SK-N-SH (cell line): Measurements from ENCODE around the gene CYSLTR2. TPM values are rescaled to one million over a fixed set of nuclear protein-coding genes. Genes with fewer than 3 reads are reported as not detected.

Source experiments
- CTCF ChIA-PET: fragments of 300-600, 350-600 bp; formaldehyde crosslinking; extraction: SDS; loops from one replicate; lab custom pipeline; 2021; lab: Yijun Ruan, JAX
- POLR2A ChIA-PET: fragments of 350-600 bp; sonication (Branson Sonifier 250); formaldehyde crosslinking; extraction: SDS; loops from one replicate; lab custom pipeline; 2020; ENCODE audit warnings: antibody characterized with exemption, inconsistent platforms; lab: Yijun Ruan, JAX
- DNase-seq: peaks from one replicate; pipeline ENCODE4 v3.0.0; 2012
- H2AFZ ChIP-seq: fragments of 200-600 bp; sonication (generic); 2 replicates; pipeline ENCODE4 v1.8.1; 2016; ENCODE audit warnings: antibody characterized with exemption, mild to moderate bottlenecking, low read depth
- H3F3A ChIP-seq: fragments of 200-600 bp; sonication (generic); replicated peaks from 2 replicates; pipeline ENCODE3; 2016; ENCODE audit warnings: antibody characterized with exemption, mild to moderate bottlenecking; ENCODE audit not compliant: insufficient read depth
- H3K27ac ChIP-seq, 2 experiments: fragments of 200-500 bp in 1 of 2; fragments of 200-600 bp in 1 of 2; sonication (Bioruptor generic) in 1 of 2; sonication (generic), shearing (Covaris generic) in 1 of 2; 2 replicates each; pipeline versions ENCODE4 v1.5.1 to v1.6.1; 2014 to 2016; ENCODE audit warnings: low read depth in 2 of 2, inconsistent platforms in 1 of 2, low read length in 1 of 2, mild to moderate bottlenecking in 1 of 2, mixed read lengths in 1 of 2
- H3K27me3 ChIP-seq: fragments of 200-600 bp; sonication (generic), shearing (Covaris generic); 2 replicates; pipeline ENCODE4 v1.6.1; 2016; ENCODE audit warnings: mixed run types; ENCODE audit not compliant: insufficient read depth
- H3K36me3 ChIP-seq, 2 experiments: fragments of 200-500 bp in 1 of 2; fragments of 200-600 bp in 1 of 2; sonication (Bioruptor generic) in 1 of 2; sonication (generic) in 1 of 2; replicated peaks in 1 of 2; 2 replicates each; pipeline versions ENCODE3 to v1.5.1; 2014 to 2016; ENCODE audit warnings: low read length in 1 of 2, mild to moderate bottlenecking in 1 of 2; ENCODE audit not compliant: insufficient read depth in 2 of 2, control insufficient read depth in 1 of 2
- H3K4me1 ChIP-seq, 2 experiments: fragments of 200-500 bp in 1 of 2; fragments of 200-600 bp in 1 of 2; sonication (Bioruptor generic) in 1 of 2; sonication (generic), shearing (Covaris generic) in 1 of 2; 2 replicates each; pipeline versions ENCODE4 v1.5.1 to v1.6.1; 2014 to 2016; ENCODE audit warnings: low read depth in 1 of 2, low read length in 1 of 2, mixed run types in 1 of 2; ENCODE audit not compliant: insufficient read depth in 2 of 2, control insufficient read depth in 1 of 2
- H3K4me2 ChIP-seq: fragments of 200-600 bp; sonication (generic), shearing (Covaris generic); 2 replicates; pipeline ENCODE4 v1.6.1; 2017; ENCODE audit warnings: mixed run types
- H3K4me3 ChIP-seq, 2 experiments: fragments of 200-500 bp in 1 of 2; fragments of 200-600 bp in 1 of 2; sonication (Bioruptor generic) in 1 of 2; sonication (generic), shearing (Covaris generic) in 1 of 2; 2 replicates each; pipeline versions ENCODE4 v1.5.1 to v1.8.1; 2014 to 2016; ENCODE audit warnings: low read depth in 2 of 2, inconsistent platforms in 1 of 2, low read length in 1 of 2, mild to moderate bottlenecking in 1 of 2, mixed read lengths in 1 of 2, moderate library complexity in 1 of 2
- H3K79me2 ChIP-seq: fragments of 200-600 bp; sonication (generic); 2 replicates; pipeline ENCODE4 v1.8.1; 2017; ENCODE audit warnings: mild to moderate bottlenecking; ENCODE audit not compliant: insufficient read depth
- H3K9ac ChIP-seq: fragments of 200-600 bp; sonication (generic); 2 replicates; pipeline ENCODE4 v1.6.1; 2017; ENCODE audit warnings: mixed run types
- H3K9me2 ChIP-seq: fragments of 200-600 bp; sonication (generic); 2 replicates; pipeline ENCODE4 v1.6.1; 2017; ENCODE audit warnings: mixed run types
- H3K9me3 ChIP-seq: fragments of 200-600 bp; sonication (generic); 2 replicates; pipeline ENCODE4 v1.6.1; 2017; ENCODE audit warnings: mixed run types, mild to moderate bottlenecking, moderate library complexity
- H4K20me1 ChIP-seq: fragments of 200-600 bp; sonication (generic); 2 replicates; pipeline ENCODE4 v1.6.1; 2017; ENCODE audit warnings: mild to moderate bottlenecking, mixed run types; ENCODE audit not compliant: insufficient read depth
- CTCF ChIP-seq: fragments of 200-600 bp; sonication (generic); IDR thresholded peaks from 2 replicates; pipeline ENCODE4 v1.6.1; 2017; ENCODE audit warnings: antibody characterized with exemption, mild to moderate bottlenecking, moderate library complexity
- EZH2phosphoT487 ChIP-seq: fragments of 200-600 bp; sonication (generic); IDR thresholded peaks from 2 replicates; pipeline ENCODE4 v1.6.1; 2017; ENCODE audit warnings: low read depth, mixed run types, mild to moderate bottlenecking, antibody characterized with exemption, moderate library complexity, borderline replicate concordance
- FOSL2 ChIP-seq: IDR thresholded peaks from 2 replicates; pipeline ENCODE4 v1.4.0; 2012; ENCODE audit warnings: low read depth, mild to moderate bottlenecking, moderate library complexity, borderline replicate concordance
- IRF3 ChIP-seq: fragments of 150-350 bp; IDR thresholded peaks from 2 replicates; pipeline ENCODE4 v1.6.1; 2016; ENCODE audit warnings: mild to moderate bottlenecking, low read depth, low read length
- JUND ChIP-seq: IDR thresholded peaks from 2 replicates; pipeline ENCODE4 v1.4.0; 2012
- MAX ChIP-seq: IDR thresholded peaks from 2 replicates; pipeline ENCODE4 v1.4.0; 2012; ENCODE audit warnings: low read depth
- NFIC ChIP-seq: IDR thresholded peaks from 2 replicates; pipeline ENCODE4 v1.4.0; 2012; ENCODE audit warnings: borderline replicate concordance
- RAD21 ChIP-seq: IDR thresholded peaks from 2 replicates; pipeline ENCODE4 v1.6.1; 2012; ENCODE audit warnings: mild to moderate bottlenecking, low read length
- RFX5 ChIP-seq: IDR thresholded peaks from 2 replicates; pipeline ENCODE4 v1.6.1; 2012; ENCODE audit warnings: mild to moderate bottlenecking, improper control_type of control experiment, low read length
- SIN3A ChIP-seq: IDR thresholded peaks from 2 replicates; pipeline ENCODE4 v1.6.1; 2012; ENCODE audit warnings: low read depth, mild to moderate bottlenecking, low read length, moderate library complexity, borderline replicate concordance
- SMC3 ChIP-seq: IDR thresholded peaks from 2 replicates; pipeline ENCODE4 v1.6.1; 2012; ENCODE audit warnings: low read depth, low read length, improper control_type of control experiment
- USF1 ChIP-seq: IDR thresholded peaks from 2 replicates; pipeline ENCODE4 v1.4.0; 2012; ENCODE audit warnings: low read depth, borderline replicate concordance
- YY1 ChIP-seq: IDR thresholded peaks from 2 replicates; pipeline ENCODE4 v1.4.0; 2012; ENCODE audit warnings: low read depth, mild to moderate bottlenecking
- WGBS: methylation state at CpG from one replicate; pipeline ENCODE4 v1.1.6; 2017; ENCODE audit warnings: low lambda C conversion rate; 5-methylcytosine and 5-hydroxymethylcytosine counted together
- polyA plus RNA-seq, 3 experiments: library from polyadenylated mRNA; depleted of rRNA; stranded (reverse); fragments of >200 nt; gene quantifications; 2 replicates each; pipeline ENCODE4 v1.2.3, GENCODE V29; 2012

Gene CYSLTR2
- polyA plus RNA-seq, 1 of the 3 experiments (the other 2 are of a cell fraction), result 0.12 TPM

GRCh38 chr13:48707405-48707804, 53.7 kb downstream of the CYSLTR2 start:
- CTCF ChIA-PET, result no interaction called here
- no peak for DNase-seq
- POLR2A ChIA-PET, result no interaction called here
- TF ChIP-seq CTCF, result no peak
- TF ChIP-seq NFIC, result no peak
- TF ChIP-seq IRF3, result no peak
- no peak for TF ChIP-seq USF1
- Histone ChIP-seq H3K4me1 (no peaks in the 10 kb centered on the region; a peak in 1 of 4 replicates), H4K20me1 (no peaks in the 10 kb centered on the region), H3K79me2 (no peaks in the 10 kb centered on the region), H3K27ac (no peak overlapping the region), H3K4me2 (no peak overlapping the region), H2AFZ (no peak overlapping the region), H3K36me3 (no peaks in the 10 kb centered on the region), H3K9me3 (no peaks in the 10 kb centered on the region), H3K4me3 (no peak overlapping the region; a peak in 1 of 4 replicates), H3K9ac (no peak overlapping the region), H3K27me3 (no peaks in the 10 kb centered on the region; the same call in 1 of the 2 replicates), H3F3A (no peaks in the 10 kb centered on the region), H3K9me2 (no peaks in the 10 kb centered on the region)
- WGBS, result 27% methylated on average over 5 of the region's 5 CpGs

- Histone ChIP-seq H3K27ac (no peak overlapping the region), H3K27me3 (no peaks in the 10 kb centered on the region; the same call in 1 of the 2 replicates), H3K4me1 (no peaks in the 10 kb centered on the region; a peak in 1 of 4 replicates), H3K4me2 (no peak overlapping the region), H2AFZ (no peak overlapping the region), H3F3A (no peaks in the 10 kb centered on the region), H3K4me3 (no peak overlapping the region), H3K36me3 (no peaks in the 10 kb centered on the region), H4K20me1 (no peaks in the 10 kb centered on the region), H3K79me2 (no peaks in the 10 kb centered on the region), H3K9ac (no peak overlapping the region), H3K9me3 (no peaks in the 10 kb centered on the region), H3K9me2 (no peaks in the 10 kb centered on the region)
- POLR2A ChIA-PET, result no interaction called here
- WGBS, result 59% methylated on average over 1 of the region's 1 CpG
- no peak for TF ChIP-seq YY1
- TF ChIP-seq RAD21, result no peak
- TF ChIP-seq EZH2phosphoT487, result no peak
- no peak for TF ChIP-seq RFX5
- TF ChIP-seq SMC3, result no peak
- TF ChIP-seq FOSL2, result no peak
- TF ChIP-seq IRF3, result no peak
- no peak for TF ChIP-seq JUND
- no peak for TF ChIP-seq SIN3A
- TF ChIP-seq CTCF, result no peak
- no peak for TF ChIP-seq MAX
- no peak for DNase-seq
- CTCF ChIA-PET, result no interaction called here
These were observed 55.0 kb downstream of the CYSLTR2 start for GRCh38 chr13:48708764-48709163.
